Glomerular visceral epithelial cell (primary cell): Measurements from ENCODE around the gene SRRM5.
"Not testable (repeated sequence)": the region's sequence is repeated elsewhere in the genome, so short reads cannot be mapped to it uniquely, and the experiment has no call there.

ENCODE experiments used
- DNase-seq: peaks from one replicate; pipeline ENCODE4 v3.0.0-alpha.2; 2016; ENCODE audit errors: extremely low spot score

The SRRM5 gene

DNA sequence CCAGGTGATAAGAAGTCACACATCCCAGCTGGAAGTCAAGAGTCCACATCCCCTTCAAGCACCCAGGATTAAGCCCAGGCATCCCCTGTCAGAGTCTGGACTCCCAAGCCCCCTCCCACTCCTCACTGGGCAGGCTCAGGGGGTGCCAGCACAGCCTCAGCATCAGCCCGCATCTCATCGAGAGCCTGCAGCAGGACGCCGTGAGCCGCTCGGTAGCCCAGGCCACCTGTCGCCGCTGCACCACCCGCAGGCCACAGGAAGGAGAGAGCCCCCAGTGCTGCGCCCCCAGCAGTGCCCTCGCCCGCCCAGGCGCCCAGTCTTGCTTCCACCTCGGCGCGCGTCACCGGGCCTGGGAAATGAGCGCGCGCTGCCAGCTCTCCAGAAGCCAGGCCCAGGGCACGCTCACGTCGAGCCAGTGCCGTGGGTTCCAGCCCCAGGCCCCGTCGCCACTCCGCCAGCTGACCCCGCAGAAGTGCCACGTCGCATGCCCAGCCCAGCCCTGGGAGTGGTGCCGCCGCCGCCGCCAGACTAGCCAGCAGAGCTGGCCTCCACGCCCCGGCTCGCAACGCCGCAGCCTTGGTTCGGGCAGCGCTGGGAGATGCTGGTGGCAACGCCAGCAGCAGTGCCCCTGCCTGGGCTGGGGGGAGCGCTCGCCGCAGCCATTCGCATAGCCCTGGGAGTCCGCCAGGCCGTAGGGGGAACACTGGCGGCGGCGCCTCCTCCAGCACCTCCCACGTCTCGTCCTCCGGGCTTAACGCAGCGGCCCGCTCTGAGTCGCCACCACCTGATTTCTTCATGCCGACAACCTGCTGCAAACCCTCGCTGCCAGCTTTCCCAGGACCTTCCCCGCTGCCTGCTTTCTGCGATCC, 19.8 kb upstream of the SRRM5 start:
- DNase-seq: no peak

DNA sequence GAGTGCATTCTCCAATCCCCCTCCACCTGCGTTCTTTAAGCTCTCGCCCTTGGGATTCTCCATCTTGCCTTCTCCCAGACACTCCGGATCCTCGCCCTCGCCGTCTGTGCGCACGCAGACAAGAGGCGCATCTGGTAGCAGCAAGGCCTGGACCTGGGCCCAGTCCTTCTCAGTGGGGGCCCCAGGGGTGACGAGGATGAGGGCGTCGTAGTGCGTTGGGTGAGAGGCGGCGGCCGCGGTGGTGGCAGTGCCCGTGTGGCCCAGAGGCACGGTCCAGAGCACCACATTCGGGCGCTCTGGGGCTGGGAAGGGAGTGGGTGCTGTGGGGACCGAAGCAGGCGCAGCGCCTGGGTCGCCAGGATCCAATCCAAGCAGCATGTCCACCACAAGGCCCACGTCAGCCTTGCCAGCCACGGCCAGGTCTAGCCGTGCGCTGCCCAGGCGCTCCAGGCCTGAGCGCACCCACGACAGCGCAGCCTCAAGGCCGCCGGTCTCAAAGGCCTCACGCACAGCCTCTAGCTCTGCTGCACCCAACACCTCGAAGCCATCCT, 19.0 kb upstream of the SRRM5 start:
- no peak for DNase-seq

DNA sequence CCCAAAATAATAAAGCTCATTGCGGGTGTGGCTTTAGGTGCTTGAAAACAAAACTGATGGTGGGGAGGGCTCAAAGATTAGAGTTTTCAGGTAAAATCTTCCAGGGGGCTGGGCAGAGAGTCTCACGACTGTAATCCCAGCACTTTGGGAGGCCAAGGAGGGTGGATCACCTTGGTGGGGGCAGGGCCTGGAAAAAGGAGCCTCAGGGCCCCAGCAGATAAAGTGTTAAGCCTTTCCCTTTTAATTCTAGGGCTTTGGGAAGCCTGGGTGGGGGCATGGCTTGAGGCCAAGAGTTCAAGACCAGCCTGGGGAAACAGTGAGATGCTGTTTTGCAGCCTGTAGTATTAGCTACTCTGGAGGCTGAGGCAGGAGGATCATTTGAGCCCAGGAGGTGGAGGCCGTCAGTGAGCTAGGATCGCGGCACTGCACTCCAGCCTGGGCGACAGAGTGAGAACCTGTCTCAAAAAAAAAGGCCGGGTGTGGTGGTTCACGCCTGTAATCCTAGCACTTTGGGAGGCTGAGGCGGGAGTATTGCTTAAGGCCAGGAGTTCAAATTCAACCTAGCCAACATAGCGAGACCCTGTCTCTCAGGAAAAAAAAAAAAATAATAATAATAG, 17.7 kb upstream of the SRRM5 start:
- no peak for DNase-seq

DNA sequence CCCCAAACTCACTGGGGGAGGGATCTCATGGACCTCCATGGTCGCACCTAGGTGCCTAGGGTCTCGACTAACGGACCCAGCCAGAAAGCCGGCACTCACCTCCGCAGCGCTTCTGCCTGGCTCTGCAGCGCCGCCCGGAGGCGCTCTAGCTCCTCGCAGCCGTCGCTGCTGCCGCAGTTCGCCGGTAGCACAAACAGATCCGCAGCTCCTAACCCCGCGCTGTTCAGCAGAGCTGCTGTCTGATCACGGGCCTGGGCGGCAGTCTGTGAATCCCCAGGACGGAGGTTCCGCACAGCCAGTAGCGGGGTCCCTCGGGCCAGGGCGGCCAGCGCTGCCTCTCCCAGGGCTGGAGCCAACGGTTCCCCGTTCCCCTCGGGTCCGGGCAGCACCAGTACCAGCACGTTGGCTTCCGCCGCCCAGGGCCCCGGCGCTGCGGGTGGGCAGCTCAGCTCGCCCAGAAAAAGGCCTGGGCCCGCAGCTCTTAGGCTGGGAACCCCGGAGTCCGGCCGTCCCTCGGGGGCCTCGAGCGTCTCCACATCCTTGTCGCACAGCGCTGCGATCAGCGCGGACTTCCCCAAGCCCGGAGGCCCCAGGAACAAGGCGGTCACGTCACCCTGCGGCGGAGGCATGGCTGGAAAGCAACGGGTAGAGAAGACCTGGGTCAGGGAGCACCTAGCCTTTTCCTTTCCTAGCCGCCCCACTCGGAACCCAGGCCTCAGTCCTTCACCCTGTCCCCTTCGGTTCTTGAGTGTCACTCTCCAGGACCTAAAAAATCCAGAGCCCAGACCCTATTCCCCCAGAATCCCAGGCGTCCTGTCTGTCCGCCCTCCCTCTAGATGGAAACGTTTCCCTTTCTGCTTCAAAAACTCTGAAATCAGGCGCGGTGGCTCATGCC, 16.9 kb upstream of the SRRM5 start:
- DNase-seq: peak; percentile 77

DNA sequence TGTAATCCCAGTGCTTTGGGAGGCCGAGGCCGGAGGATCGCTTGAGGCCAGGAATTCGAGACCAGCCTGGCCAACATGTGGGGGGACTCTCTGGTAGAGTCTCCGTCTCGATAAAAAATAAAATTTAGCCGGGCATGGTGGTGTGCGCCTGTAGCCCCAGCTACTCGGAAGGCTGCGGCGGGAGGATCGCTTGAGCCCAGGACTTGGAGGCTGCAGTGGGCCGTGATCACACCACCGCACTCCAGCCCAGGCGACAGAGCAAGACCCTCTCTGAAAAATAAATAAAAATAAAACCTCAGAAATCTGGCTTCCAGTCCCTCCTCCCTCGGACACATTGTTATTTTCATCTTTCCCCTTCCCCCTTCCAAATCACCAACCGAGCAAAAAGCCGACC, 16.3 kb upstream of the SRRM5 start:
- DNase-seq: no peak

DNA sequence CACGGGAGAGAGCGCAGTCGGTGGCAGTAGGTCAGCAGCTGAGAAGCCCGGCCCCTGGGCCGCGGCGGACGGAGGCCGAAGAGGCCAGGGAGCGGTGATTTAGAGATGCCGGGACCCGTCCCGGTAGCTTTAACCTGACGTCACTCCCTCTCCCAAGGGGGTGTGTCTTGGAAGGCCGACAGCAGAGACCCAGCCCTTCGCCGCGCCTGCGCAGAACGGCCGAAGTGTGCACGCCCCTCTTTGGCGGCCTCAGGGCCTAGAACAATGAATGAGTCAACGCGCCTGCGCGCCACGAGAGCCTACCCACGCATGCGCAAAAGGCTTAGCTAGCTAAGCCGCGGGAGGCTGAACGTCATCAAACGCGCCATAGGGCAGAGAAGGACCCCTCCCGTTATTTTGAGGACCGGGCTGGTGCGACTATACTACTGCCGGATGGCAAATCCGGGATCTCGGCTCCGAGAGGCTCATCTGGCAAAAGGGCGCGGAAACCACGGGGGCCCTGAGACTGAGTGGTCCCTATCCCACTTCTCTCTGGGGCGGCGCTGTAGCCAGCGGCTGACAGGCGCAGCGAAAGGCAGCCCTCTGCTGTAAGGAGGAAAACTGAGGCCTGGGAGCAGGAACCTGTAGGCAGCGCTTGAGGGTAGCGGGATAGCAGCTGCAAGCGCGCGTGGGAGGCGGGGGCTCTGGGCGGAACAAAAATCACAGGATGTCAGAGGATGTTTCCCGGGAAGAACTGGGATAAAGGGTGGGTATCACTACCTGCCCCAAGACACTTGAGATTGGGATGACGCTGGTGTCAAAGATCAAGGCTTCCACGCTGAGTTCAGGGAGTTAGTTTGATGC, 15.7 kb upstream of the SRRM5 start, which contains the start of the genes IRGQ and ZNF576:
IRGQ (minus strand) TSS at position 136 of the 843 bp plus-strand sequence. CDS start 796 bp downstream, outside the sequence.
ZNF576 (plus strand) TSS at position 597 of the 843 bp plus-strand sequence. CDS start 514 bp downstream, outside the sequence.
- peak; percentile 100 for DNase-seq

DNA sequence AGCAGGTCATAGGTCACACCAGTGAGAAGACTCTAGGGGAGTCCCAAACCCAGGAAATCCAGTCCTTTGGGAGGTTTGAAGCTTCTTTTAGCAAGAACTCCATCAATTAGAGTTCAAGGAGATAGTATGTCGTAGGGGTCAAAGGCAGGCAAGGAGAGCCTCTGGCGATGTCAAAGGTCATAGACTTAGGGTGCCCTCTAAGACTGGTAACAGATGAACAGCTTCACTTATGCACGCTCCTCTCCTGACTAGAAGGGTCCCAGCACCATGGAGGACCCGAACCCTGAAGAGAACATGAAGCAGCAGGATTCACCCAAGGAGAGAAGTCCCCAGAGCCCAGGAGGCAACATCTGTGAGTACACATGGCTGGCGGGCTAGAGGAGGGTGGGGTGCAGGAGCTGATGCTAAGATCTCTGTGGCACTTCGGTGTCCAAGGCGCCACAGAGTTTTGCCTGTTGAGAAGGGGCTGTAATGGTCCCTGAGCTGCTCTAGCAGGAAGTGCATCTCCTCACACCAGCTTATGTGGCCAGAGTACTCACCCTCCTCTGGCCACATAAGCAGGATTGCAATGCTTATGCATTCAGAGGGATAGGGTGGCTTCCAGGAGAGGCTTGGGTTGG, 14.9 kb upstream of the SRRM5 start:
- peak; percentile 9 for DNase-seq

DNA sequence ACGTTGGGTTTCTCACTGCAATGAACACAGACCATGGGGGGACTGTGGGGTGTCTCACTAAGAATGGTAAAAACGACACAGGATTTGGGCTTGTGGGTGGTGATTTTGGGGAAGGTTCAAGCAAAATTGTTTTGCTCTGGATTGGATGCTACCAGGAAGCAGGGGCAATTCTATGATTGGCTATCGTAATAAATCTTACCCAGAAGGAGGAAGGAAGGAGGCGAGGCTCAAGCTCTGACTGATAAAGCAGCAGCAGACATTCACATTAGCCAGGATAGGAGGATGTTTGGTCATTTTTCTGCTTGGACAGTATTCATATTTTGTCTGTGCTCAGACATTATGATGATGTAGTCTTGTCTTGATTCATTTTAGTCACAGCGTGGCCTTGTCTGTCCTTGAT, 14.0 kb upstream of the SRRM5 start:
- DNase-seq: no peak

DNA sequence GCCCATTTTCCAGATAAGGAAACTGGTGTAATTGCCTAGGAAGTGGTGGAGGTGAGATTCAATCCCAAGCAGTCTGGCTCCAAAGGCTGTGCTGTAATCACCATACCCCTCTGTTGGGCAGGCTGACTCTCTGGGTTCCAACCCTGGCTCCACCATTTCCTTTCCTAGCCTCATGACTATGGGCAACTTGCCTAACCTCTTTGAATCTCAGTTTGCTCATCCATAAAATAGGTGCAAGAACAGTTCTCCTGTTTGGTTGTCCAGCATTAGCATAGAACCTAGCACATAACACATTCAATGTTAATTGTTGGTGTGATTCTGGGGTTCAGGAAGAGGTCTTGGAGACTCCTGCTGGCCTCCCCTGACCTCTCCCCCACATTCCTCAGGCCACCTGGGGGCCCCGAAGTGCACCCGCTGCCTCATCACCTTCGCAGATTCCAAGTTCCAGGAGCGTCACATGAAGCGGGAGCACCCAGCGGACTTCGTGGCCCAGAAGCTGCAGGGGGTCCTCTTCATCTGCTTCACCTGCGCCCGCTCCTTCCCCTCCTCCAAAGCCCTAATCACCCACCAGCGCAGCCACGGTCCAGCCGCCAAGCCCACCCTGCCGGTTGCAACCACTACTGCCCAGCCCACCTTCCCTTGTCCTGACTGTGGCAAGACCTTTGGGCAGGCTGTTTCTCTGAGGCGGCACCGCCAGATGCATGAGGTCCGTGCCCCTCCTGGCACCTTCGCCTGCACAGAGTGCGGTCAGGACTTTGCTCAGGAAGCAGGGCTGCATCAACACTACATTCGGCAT, 13.2 kb upstream of the SRRM5 start:
- no peak for DNase-seq

DNA sequence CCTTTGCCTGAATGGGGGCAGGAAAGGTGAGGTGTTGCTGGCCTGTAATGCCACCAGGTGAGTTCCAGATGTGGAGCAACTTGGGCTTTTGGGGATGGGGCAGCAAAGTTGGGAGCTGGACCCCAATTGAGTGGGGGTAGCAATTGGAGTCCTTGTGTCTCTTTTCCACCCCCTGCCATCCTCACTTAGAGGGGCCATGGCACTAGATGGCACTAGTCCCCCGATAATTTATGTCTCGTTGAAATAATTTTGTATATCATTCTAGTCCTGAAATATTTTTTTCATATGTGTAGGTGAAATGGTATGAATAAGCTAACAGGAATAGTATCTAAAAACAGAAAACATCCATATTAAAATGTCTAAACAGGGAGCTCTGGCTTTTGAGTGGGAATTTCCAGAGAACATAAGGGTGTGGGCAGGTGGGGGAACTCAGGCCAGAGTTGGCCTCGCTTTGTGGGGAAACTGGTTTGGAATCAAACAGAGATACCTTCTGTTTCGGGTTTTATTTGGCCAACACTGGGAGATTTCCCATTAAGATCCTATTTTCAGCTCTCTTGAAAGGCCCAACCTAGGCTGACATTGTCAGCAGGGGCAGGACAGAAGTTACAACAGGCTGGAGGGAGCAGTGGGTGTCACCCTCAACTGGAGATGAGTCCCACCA, 12.1 kb upstream of the SRRM5 start:
- DNase-seq: no peak

DNA sequence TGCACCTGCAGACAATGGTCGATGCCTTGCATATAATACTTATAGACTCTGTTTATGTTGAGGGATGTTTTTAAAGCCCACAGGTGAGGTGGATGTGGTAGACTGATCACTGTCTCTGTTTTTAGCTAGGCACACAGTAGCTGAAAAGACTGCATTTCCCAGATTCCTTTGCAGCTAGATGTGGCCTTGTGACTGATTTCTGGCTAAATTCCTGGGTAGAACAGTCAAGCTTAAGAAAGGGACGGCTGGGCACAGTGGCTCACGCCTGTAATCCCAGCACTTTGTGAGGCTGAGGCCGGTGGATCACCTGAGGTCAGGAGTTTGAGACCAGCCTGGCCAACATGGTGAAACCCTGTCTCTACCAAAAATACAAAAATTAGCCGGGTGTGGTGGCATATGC, 11.6 kb upstream of the SRRM5 start:
- not testable (repeated sequence) for DNase-seq

DNA sequence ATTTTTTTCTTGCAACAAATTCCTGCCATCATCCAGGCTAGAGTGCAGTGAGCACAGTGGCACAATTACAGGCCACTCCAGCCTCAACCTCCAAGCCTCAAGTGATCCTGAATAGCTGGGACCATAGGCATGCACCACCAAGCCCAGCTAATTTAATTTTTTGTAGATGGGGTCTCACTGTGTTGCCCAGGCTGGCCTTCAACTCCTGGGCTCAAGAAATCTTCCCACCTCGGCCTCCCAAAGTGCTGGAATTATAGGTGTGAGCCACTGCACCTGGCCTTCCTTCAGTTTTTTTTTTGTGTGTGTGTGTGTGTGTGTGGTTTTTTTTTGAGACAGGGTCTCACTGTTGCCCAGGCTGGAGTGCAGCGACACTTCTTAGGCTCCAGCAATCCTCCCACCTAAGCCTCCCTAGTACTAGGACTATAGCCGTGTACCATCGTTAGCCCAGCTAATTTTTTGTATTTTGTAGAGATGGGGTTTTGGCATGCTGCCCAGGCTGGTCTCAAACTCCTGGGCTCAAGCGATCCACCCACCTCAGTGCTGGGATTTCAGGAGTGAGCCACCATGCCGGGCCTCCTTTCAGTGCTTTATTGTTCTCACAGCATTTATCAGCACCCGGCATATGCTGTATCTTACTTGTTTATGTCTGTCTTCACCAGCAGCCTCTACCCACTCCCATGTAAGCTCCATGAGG, 5.9 kb upstream of the SRRM5 start:
- no peak for DNase-seq

DNA sequence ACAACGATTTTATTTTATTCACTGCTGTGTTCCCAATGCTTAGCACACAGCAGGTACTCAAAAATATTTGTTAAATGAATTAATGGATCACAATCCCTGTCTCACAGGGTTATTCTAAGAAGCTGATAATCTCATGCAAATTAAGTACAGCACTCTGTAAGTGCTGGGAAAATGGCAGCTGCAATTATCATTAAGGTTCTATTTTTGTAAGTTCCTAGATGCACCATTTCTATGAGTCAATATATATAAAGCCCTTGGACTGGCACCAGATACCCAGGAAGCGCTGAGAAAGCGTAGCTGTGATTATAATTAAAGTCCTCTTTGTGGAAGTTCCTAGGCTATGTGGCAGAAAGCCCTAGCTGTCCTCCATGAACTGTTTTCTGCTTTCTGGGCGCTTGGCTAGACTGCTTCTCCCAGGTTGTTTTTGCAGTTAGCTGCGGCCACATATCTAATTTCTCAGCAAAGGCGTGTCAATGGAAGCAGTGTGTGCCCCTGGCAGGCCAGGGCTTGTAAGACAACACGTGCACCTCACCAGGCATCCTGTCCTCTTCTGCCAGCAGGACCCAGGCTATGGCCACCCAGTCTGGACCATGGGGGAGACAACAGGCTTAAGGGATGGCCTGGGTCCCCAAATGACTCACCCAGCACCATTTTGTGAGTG, 5.2 kb upstream of the SRRM5 start:
- no peak for DNase-seq

DNA sequence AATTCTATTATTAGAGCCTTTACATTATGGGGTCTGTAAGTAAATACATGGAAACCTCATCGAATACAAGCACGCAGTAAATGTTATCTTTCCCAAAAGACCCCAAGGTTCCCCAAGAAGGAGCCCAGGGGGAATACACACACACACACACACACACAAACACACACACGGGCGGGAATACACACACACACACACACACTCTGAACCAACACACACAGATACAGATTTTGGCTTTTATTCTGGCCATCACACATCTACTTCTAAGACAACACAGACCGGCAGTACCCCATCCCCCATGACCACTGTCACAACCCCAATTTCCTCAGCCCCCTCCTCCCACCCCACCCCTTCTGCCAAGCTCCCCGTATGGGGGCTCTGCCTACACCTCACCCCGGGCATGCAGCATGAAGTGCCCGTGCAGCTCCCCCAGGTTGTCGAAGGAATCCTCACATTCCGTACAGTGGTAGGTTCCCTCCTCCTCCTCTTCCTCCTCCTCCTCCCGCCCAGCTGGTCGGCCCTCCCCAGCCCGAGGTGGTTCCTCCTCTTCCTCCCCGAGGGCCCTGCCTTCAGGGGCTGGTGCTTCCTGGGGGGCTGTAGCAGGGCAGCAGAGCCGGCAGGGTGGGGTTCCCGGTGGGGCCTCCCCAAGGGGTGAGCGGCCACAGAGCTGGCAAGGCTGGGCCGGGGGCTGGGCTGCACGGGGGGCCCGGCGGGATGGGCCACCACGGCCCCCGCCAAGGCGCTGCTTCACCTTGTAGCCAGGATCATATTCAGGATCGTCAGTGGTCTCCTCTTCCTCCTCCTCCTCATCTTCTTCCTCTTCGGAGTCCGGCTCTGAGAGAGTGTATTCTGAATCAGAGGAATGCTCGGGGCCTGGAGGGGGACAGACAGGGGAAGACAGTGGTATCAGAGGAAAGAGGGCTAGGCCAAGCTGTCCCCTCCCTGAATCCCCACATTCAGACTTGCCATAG, 4.4 kb upstream of the SRRM5 start:
- no peak for DNase-seq

DNA sequence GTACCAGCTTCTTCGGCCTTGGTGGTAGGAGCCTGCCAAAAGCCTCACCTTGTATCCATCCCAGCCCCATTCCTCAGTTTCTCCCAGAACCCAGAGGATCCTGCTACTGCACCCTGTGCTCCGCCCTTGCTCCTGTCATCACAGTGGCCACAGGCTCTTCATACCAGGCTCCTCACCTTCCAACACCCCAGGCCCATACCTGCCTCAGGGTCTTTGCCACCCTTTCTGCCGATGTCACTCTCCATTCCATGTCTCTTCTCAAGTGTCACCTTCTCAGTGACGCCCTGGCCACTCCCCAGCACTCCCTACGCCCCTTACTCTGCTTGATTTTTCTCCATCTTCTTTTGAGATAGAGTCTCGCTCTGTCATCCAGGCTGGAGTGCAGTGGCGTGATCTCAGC, 2.0 kb upstream of the SRRM5 start:
- no peak for DNase-seq

DNA sequence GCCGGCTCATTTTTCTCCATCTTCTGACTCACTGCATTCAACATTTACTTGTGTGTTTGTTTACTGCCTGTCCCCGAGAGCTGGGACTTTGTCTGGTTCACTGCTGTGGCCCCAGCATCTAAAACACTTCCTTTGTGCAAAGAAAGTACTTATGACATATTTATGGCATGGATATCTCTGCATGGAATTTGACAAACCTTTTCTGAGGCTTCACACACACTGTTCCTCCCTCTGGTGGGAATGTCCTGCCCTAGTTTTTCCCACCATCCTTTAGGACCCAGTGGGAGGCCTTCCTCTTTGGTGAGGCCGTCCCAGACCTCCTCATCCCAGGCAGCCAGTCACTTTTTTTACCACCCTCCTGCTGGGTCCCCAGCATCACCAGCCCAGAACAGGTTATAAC, 1.4 kb upstream of the SRRM5 start:
- DNase-seq: no peak

DNA sequence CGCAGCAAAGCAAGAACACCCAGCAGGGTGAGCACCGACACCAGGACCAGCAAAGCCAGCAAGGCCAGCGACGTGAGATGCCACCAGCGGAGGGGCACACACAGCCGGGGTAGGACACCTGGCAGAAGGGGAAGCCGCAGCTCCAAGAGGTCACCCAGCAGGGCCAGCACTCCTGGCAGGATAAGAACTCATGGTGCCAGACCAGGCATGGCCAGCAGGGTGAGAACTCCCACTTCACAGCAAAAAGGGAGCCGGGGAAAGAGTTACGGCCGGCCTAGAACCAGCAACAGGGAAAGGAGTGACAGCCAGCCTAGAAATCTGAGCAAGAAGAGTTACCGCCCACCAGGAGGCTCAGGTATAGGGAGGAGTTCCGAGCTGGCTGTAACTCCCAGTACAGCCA, 486 bp downstream of the SRRM5 start:
- DNase-seq: no peak
